Stimulated activated CD8-positive, alpha-beta memory T cell treated with anti-CD3 and anti-CD28 coated beads, Interleukin-4, amount 100 ng/mL, for 1 hour (primary cell): Measurements from ENCODE around the gene SMC3.
"Not testable (repeated sequence)": the region's sequence is repeated elsewhere in the genome, so short reads cannot be mapped to it uniquely, and the experiment has no call there.

Experiments
- DNase-seq, 2 donors: peaks; one replicate each; pipeline ENCODE4 v3.0.0-alpha.2; 2020; ENCODE audit warnings: low read depth in 2 of 2, low spot score in 1 of 2

Gene SMC3

DNA sequence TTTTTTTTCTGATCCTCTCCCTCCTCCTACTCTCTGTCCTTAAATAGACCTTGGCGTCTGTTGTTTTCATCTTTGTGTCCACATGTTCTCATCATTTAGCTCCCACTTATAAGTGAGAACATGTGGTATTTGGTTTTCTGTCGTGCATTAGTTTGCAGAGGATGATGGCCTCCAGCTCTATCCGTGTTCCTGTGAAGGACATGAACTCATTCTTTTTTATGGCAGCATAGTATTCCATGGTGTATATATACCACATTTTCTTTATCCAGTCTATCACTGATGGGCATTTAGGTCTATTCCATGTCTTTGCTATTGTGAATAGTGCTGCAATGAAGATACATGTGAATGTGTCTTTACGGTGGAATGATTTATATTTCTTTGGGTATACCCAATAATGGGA, 55.8 kb downstream of the SMC3 start:
- DNase-seq, result not testable (repeated sequence)

DNA sequence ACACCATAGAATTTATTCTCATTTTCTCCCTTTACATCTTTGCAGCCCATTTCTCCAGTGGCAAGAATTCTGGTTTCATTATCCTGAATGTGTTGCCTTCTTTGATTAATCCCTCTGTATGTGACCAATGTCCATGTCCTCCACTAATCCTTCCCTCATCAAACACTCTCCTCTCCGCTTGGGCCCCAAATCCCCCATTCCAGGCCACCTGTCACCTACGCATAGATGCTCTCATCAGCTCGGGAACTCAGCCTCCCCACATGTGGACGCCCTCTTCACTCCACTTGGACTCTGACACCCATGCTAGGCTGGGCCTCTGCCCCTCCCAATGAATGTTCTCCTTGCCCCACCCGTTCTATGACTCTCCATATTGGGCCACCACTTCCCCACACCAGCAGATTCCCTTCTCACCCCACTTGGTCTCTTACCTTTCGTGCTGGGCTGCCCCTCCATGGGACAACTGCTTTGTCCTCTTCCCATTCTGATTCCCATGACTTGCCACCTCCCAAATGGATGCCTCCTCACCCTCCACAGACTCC, 57.9 kb downstream of the SMC3 start:
- no peak for DNase-seq

DNA sequence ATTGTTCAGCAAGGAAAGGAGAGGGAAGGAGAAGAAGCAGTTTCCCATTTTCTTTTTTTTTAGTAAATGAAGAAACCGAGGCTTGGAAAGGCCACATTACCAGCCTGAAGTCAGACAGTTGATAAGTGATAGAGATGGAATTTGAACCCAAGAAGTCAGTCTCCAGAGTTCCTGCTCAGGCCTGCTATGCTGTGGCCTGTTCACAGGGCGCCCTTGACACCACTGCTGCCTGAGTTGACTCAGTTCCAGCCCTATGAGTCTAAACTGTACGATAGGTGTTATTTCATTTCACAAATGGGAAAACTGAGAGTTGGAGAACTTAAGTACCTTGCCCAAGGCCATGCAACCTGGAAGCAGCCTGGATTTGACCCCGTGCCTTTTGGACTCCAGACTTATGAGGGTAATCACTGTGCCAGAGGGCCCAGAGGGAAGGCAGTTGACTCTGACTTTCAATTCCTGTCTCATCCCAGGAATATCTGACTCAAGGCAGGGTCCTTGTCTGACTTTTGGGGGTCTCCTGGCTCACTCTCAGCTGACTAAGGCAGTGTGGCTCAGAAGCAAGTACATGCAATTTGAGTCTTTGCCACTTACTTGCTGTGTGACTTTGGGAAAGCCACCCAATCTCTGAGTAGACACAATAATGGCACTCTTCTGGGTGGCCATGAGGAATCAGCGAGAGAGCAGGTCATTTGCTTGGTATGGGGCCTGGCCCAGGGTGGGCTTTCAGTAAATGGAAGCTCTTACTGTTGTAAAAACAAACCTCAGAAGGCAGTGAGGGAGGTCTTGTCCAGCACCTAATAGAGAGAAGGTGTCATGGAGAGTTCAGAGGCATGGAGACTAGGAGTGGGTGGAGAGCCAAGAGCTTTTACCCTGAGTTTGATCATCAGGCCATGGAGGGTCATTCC, 58.7 kb downstream of the SMC3 start:
- no peak for DNase-seq

DNA sequence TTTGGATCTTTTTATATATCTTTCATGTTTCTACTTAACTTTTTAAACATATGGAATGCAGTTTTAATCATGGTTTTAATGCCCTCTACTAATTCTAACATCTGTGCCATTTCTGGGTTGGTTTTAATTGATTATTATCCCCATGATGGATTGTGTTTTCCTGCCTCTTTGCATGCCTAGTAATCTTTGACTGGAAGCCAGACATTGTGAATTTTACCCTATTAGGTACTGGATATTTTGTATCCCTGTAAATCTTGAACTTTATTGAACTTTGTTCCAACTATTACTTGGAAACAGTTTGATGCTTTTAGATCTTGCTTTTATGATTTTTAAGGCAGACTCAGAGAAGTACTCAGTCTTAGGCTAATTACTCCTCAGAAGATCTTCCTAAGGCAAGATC, 60.7 kb downstream of the SMC3 start:
- no peak for DNase-seq

DNA sequence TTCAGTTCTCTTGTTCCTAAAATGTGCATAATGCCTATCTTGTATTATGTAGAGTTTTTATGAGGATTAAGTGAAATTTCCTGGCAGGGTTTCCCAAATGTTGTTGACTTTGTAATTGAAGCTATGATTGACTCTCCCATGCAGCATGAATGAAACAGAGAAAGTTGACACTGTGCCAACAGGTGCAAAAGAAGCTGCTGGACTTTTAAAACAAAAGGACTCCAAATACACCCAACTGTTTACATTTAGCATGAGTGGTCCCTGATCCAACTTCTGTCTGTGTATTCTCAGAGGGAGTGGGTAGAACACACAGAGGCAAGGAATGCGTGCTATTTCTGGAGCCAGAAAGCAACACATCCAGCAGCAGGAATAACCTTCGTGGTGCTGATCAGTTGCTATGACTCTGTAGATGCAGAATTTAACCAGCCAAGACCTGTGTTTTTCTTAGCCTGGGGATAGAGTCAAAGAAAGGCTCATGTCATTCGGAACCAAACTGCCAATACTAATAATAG, 62.2 kb downstream of the SMC3 start:
- no peak for DNase-seq

DNA sequence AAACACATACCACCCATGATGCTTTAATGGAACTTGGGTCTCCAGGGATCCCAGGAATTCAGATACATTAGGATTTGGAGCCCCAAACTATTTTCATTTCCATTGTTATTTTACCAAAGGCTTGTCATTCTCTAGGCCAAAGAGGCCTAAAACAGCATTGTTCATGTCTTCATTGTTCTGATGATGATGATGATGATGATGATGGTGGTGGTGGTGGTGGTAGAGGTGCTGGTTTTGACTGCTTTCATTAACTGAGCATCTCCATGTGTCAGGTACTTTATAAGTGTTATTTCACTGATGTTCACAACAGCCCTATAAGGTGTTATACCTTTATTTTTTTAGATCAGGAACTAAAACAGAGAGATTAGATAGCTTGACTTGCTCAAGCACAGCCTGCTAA, 64.4 kb downstream of the SMC3 start:
- no peak for DNase-seq

DNA sequence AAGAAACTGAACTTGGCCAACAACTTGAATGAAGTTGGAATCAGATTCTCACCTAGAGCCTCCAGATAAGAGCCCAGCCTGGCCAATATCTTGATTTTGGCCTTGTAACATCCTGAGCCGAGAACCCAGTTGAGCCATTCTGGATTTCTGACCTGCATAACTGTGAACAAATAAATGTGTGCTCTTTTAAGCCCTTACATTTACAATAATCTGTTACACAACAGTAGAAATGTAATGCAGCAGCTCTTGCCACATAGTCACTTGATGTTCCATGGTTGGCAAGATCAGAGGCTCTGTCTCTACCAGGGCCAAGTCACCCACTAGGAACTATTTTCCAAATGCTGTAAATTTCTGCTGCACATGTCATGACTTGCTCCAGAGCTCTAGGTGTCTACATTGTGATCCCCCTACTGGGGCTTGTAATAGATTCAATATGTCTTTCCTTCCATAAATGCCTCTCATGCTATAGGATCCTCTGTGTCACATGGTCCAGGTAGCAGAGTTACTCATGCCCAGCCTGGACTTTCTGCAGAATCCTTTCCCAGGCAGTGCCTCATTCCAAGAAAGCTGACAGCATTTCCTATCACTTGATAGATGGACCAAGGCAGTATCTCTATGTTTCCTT, 65.2 kb downstream of the SMC3 start:
- DNase-seq, result no peak

DNA sequence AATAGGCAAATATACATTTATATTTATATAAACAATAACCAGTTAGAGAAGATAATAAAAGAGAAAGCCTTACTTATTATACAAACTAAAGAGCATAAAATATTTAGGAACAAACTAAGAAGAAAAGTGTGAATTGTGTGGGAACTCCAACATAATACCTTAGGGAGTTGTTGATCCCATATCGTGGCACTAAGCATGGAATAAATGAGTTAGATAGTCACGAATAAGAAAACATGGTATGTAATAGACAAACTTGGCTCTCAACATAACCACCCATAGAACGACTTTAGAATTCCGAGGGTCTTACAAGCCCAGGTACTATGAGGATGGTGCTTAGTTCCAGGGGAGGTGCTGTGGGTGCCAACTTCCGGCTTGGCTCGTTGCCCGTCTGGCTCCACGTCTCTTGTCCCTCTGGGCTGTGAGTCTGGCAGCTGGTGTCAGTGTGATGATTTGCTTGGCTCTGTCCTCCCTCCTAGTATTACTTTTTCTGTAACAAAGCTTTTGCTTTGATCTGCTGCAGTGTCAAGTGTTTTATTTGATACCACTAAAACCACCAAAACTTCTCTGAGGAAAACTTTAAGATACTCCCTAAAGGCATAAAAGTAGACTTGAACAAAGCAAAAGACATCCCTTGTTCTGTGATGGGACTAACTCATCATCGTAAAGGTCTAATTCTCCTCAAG, 67.2 kb downstream of the SMC3 start:
- DNase-seq, result no peak

DNA sequence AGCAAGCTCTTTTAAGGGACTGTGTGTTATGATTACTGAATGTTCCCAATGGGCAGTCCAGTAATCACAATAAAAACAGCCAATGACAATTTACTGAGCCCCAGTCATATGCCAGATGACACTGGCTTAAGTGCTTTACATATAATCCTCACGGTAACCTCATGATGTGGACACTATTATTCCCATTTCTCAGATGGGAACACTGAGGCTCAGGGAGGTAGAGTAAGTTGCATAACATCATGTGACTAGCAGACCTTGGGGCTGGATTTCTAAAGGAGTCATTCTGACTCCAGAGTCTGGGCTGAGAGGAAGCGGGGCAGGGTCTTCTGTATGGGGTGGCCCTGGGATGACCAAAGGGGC, 69.1 kb downstream of the SMC3 start:
- DNase-seq, result no peak

DNA sequence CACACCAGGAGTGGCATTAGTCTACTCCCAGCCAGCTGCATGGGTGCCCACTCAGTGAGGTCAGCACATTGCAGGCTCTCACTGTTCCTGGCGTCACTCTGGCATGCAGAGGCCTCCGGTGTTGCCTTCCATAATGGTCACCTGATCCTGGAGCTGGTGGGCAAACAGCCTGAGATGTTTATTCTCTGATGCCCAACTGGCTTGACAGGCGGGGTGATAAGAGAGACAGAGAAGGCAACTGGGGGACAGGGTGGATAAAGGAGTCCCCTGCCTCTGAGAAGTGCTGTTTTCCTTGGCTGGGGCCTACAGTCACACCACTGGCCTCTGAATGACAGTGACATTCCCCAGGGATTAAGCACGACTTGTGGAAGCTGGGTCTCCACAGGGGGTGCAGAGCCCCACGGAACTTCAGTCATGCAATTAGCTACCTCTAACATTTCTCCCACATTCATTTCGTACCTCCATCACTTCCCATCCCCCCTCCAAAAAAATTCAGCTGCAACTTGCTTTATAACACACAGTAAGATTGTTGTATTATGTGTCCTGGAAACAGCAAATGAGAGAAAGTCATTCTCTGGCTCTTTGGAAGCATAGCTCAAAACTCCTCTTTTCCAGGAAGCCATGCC, 69.5 kb downstream of the SMC3 start:
- no peak for DNase-seq

DNA sequence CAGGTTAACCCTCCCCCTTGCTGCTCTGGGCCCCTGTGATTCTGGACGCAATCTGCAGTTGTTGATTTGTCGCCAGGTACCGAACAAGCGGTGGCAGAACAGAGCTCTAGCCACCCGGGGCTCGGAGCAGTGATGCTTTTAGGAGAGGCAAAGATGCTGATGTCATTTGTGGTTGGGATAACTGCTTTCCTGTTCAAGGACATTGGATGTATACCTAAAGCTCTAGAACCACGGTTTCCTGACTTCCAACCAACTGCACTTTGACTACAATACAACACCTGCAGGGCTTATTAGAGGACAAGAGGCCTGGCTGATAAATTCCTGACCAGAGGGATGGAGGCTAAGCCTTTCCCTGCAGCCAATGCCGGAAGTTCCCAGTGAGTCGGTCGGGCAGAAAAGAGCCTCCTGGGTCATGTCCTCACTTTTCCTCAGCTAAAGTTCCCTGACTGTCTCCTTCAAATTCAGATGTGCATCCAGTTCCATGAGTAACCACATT, 70.1 kb downstream of the SMC3 start:
- DNase-seq, result no peak

DNA sequence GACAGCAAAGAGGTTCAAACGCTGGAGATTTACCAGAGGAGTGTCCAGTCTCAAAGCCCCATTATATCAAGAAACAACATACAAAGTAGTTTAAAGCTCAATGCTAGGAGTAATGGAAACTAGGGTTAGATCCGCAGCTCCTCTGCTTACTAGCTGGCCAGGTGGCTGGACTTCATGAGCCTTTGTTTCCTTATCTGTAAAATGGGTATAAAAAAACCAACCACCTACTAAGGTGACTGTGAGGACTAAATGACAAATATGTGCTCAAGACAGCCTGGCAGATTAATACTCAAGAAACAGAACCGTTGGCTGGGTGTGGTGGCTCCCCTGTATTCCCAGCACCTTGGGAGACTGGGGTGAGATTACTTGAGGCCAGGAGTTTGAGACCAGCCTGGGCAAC, 70.8 kb downstream of the SMC3 start:
- no peak for DNase-seq

DNA sequence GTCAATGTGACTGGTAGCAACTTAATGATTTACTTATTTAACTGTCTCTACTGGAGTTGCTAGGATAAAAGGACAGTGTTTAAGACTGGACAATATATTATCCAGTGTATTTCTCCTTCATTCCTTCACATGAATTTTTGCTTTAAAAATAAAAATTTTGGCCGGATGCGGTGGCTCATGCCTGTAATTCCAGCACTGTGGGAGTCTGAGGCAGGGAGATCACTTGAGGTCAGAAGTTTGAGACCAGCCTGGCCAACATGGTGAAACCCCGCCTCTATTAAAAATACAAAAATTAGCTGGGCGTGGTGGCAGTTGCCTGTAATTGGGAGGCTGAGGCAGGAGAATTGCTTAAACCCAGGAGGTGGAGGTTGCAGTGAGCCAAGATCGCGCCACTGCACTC, 71.6 kb downstream of the SMC3 start:
- DNase-seq, result not testable (repeated sequence)

DNA sequence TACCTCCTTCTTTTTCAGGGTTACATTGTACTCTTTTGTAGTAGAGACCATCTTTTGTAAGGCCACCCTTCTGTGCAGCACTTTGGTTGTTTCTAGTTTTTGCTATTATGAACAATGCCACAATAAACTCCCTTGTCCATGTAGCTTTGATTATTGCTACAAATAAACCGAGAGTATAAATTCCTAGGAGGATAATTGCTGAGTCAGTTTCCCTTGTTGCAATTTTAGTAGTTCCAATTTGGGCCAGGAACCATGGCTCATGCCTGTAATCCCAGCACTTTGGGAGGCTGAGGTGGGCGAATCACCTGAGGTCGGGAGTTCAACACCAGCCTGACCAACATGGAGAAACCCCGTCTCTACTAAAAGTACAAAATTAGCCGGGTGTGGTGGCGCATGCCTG, 72.4 kb downstream of the SMC3 start:
- DNase-seq, result not testable (repeated sequence)

DNA sequence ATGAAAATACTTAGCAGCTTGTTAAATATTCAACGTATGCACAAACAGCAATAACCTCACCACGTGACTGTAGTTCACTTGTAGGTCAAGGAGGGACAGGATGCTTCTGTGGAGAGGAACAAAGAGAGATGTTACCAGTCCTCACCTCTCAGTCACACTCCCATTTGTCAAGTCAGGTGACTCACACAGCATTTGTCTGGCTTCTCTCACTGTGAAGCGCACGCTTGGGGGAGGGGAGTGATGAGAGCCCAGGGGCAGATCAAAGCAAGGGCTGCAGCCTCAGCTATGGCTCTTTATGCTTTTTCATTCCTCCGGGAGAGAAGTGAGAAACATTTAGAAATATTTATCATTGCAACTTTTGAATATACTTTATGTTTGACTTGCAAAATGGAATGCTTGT, 73.8 kb downstream of the SMC3 start:
- DNase-seq, result no peak

DNA sequence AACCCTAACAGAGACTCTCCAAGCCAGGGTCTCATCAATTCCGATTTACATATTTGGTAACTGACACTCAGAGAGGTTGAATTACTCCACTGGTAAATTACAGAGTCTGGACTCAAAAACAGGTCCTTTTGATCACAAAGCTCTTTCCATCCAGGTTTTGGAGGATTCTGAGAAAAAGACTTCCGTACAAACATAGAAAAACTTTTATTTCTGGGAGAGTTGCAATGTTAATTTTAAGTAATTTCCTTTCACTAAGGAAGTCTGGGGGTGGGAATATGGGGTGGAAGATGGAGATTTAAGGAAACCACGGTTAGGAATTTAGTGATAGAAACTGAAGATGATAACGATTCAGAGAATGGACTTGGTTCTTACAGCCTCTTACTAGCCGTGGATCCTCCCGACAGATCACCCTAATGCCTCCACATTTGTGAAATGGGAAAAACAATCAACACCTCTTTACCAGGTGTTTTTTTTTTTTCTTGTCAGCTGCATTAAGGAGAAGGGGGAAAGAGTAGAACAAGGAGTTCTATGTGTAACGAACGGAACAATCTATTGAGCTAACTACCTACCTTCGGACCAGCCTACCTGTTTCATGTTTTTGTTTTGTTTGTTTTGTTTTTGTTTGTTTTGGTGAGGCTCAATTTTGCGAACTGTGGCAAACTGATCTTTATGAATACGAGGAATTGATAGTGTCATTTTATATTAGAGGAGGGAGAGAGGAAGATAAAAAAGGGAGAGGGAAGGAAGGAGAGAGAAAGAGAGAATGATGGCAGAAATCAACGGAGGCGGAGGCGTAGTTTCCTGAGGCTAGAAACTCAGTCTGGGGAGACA, 74.9 kb downstream of the SMC3 start:
- DNase-seq, result no peak

DNA sequence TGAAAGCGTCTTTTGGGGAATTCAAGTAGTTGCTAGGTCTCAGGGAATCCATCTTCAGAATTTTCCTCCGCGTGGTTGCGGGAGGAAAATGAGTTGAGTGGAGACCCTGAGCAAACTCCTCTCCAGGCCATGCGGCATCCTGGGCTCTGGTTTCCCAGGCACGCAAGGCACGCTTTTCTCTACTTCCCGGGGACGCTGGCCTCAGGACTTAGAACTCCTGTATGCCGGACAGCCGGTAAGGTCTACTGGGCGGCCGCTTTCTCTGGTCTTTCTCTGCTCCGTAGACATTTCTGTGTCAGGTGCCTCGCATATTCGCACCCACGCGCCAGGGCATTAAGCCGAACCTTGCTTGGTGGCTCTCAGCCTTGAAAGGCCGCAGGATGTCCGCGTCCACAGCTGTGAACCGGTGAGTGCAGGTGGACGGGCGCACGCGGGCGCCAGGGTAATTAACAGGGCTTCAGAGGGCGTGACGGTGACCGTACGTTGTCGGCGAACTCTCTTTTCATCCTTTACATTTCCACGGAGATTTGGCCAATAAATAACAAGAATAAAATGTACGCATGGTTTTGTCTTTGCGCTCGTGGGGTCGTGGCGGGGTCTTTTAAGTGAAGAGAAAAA, 75.6 kb downstream of the SMC3 start:
- no peak for DNase-seq

DNA sequence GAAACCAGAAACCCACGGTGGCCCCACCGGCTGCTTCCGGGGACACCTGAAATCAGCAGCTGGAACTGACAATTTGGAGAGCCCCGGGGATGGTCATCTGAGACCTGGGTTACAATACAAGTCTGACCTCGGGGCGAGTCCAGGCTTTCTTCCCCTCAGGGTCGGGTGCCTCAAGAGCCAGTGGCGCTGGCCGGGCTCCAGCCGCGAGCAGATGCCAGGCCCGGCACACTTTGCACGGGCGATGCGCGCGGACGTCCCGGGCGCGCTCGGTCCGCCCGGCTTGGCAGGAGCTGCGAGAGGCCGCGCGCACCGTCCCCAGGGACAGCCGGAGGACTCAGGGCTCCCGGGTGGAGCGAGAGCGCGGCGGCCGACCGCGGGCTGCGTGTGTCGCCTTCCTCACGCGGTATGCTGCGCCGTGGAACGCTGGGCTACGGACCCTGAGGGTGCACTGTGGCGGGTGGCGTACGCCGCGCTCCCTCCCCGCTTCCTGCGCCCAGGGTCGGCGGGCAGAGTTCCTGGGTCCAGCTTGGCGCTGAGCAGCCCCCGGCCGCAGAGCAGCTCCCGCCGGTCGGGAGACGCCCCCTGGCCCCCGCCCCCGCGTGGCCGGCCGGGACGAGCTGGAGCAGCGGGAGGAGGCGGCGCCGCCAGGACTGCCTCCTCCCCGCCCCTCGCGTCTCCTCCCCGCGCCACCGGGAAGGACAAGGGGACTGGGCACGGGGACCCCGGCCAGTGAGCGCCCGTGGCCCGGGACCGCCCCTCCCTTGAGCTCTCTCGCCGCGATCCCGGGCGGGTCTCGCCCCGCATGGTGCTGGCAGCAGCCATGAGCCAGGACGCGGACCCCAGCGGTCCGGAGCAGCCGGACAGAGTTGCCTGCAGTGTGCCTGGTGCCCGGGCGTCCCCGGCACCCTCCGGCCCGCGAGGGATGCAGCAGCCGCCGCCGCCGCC, 76.4 kb downstream of the SMC3 start, which contains the start of gene RBM20:
Gene RBM20 (plus strand): TSS at position 684 of the 945 bp plus-strand sequence. CDS start 119 bp downstream, at position 803.
- no peak for DNase-seq
